ENCODE data around the gene PDLIM5.
A peak's percentile ranks its signal among the peaks of the same experiment; 100 is the strongest.

Gene PDLIM5

DNA sequence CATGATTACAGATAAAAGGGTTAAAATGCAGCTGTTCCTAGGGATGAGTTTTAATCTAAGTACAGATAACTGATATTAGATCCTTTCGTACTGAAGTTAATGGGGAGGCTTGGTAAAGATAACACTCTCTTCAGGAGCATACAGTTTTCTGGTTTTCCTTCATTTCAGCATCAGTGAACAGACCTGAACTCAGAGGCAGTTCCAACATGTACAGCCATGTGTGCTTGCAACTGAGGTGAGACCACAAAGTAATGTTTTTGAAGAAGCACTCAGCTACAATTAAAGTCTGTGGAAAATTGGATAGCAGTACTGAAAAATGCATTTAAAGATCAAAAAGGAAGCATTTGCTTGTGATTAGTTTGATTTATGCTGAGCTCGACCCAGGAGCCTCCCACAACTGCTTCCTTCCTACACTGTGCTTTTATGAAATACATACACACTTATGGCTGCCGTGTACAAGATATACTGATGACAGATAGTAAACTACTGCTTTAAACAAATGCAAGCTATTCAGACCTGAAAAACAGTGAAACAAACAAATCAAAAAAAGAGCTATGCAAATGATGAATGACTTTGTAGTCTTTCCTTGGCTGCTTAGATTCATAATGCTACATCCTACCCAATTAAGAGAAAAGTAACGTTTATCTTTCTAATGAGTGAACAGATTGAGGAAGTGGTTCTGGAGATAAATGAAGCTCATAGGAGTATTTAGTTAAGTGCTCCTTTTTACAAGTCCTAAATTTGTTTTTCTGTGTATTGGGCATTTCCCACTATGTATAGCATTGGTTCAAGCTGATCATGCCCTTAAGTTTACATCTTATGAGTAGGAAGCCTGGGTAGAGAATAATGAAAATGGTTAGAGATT, 68.4 kb downstream of the PDLIM5 start:
- DNase-seq (ENCODE audit: low read depth, low spot score), result no peak
- H3K27ac ChIP-seq, result no peak overlapping the region

DNA sequence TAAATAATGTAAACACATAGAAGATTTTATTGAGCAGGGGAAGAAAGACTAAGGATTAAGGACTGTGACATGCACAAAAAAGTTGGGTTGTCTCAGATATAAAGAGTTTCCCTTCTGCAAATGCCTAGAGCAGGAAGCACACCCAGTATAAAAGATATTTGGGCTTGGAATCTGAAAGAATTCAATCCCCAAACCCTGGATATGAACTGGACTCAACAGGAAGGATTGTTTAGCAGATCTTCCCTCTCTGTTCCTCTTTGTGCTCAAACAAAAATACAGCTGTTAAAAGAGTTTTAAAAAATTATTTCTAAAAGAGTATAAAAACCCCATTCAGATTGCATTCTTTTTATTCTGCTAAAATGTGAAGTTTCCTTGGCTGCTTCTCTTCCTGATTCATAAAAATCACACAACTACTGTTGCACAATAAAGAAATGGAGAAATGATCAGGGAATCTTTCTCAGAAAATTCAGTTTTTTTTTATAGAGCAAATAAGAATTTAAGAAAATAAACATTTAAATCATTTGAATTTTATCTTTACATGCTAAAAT, 71.4 kb downstream of the PDLIM5 start:
- DNase-seq (ENCODE audit: low read depth, low spot score), result no peak
- peak overlapping the region; percentile 30 for H3K27ac ChIP-seq

DNA sequence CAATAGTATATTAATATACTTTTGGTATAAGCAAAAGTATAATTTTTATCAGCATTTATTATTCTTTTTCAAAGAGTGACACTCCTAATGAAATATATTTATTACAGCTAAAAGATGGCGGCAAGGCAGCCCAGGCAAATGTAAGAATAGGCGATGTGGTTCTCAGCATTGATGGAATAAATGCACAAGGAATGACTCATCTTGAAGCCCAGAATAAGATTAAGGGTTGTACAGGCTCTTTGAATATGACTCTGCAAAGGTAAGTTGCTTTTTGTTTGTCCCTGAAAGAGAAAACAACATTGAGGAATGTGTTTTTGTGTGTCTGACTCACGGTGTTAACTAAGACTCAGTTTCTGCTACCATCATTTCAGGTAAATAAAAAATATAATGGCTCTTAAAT, 71.9 kb downstream of the PDLIM5 start:
- peak overlapping the region; percentile 30 for H3K27ac ChIP-seq
- DNase-seq (ENCODE audit: low read depth, low spot score), result peak; percentile 66

DNA sequence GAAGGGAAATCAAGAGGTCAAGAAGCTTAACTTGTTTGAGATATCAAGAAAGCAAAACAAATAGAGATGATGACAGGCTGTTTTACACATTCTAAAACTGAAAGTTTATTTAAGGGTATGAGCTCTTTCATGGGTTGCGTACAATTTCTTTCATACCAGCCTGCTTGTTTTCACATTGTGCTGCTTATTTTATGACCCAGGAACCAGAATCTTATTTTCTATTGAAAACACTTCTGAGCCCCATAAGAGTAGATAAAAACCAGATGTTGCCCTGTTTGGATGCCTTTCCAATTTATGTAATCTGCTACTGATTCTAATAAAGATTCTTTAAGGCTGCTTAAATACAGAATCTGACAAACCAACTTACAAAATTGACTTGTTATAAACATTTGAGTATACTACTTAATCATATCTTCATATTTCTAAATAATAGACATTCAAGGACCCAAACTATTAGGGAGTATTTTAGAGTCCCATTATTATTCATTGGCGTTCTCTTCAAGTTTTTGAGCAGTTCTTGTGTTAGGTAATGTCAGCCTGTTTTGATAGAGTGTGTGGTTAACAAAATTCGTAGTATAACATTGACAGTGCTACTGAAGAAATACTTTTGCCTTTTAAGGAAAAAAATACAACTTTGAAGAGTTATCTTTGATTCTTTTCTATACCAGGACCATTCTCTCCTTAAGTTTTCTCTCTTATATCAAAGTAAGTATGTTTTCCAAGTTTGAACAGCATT, 74.4 kb downstream of the PDLIM5 start:
- DNase-seq (ENCODE audit: low read depth, low spot score), result no peak
- peak overlapping the region; percentile 33 for H3K27ac ChIP-seq

- H3K27ac ChIP-seq, result peak overlapping the region; percentile 33
- DNase-seq (ENCODE audit: low read depth, low spot score), result peak; percentile 37
Measured at GRCh38 chr4:94527556-94528233, 76.0 kb downstream of the PDLIM5 start.

- DNase-seq (ENCODE audit: low read depth, low spot score), result no peak
- no peak overlapping the region for H3K27ac ChIP-seq
Measured at GRCh38 chr4:94528792-94529451, 77.2 kb downstream of the PDLIM5 start.

DNA sequence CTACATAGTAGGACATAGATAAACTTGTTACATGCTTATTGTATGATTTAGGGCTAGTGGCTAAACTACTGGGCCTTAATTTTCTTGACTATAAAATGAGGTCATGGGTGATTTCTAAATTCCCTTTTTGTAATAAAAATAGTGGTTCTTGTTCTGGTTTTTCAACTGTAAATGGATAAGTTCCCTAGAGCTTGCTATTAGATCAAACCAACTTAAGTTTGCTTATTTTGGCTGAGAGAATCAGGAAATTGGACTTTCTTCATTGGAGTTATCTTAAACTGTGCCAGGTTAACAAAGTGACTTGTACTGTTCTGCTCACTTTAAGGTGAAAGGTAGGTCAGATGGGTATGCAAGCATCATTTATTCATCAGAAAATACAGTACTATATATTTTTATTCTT, 78.3 kb downstream of the PDLIM5 start:
- no peak overlapping the region for H3K27ac ChIP-seq
- no peak for DNase-seq (ENCODE audit: low read depth, low spot score)

DNA sequence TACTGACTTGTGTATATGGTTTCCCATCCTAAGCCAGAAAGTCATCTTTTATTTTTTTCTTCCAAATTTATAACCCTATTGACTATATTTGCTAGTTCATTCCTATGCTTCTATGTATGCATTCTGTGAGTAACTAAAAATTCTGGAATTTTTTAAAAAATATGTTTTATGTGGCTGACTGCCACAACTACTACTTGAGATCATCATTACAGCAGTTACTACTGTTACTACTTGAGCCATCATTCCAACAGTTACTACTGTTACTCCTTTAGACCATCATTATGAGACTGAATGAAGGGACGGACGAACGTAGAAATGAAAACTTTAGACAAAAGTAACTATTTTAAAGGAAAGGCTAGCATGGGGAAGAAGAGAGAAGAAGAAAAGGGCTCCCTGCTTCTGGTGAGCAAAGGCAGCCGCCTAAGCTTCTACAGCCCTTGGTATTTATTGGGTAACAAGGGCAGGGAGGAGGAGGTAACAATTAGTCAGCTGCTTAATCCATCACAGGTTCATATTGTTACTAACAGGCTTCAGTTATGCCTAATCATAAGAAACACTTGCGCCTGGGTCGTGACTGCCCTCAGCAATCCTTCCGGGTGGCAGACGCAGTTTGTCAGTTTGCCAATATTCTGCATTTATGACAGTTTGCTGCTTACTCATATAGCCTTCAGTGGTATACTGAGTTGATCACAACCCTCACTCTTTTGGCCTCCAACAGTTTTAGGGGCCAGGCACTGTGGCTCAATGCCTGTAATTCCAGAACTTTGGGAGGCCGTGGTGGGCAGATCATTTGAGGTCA, 80.4 kb downstream of the PDLIM5 start:
- H3K27ac ChIP-seq, result peak overlapping the region; percentile 45
- DNase-seq (ENCODE audit: low read depth, low spot score), result peak; percentile 74

DNA sequence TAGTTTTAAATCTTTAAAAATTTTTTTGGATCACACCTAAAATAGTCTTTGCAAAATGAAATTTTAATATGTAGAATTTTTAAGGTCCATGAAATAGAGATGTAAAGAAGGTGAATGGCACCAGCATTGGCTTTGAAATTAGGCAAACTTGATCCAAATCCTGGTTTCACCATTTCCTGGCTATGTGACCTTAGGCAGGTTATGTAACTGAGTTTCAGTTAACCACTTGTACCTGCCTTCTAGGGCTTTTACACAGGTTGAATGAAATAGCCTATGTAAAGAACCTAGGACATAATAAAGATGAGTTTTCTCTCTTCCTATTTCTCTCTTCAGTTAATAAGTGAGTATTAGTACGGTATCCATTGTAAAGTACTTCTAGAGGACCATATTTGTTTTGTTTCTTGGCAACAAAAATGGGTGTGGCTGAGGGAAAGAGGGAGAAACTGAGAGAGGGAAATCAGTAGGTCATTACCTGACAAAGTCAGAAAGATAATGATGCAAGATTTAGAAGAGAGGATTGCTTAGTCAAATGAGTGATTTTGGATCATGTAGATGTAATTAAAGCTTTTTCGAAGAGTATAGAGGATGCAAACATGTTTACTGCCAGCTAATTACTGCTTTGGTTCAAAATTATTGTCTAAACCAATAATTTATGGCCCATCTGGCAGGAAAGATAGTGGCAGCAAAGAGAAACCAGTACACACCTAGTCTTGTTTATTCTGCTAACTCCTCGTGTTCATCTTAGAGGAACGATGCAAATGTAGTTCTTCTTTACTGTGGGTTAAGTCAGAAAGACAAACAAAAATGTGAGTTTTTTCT, 81.9 kb downstream of the PDLIM5 start:
- peak overlapping the region; percentile 45 for H3K27ac ChIP-seq
- no peak for DNase-seq (ENCODE audit: low read depth, low spot score)

- H3K27ac ChIP-seq, result peak overlapping the region; percentile 45
Measured at GRCh38 chr4:94534401-94535312, 82.9 kb downstream of the PDLIM5 start.

GRCh38 chr4:94536049-94536448, 84.3 kb downstream of the PDLIM5 start:
- H3K27ac ChIP-seq, result no peak overlapping the region
- no peak for DNase-seq (ENCODE audit: low read depth, low spot score)

More at GRCh38 chr4:94534401-94535312, 82.9 kb downstream of the PDLIM5 start:
- DNase-seq (ENCODE audit: low read depth, low spot score), result no peak

DNA sequence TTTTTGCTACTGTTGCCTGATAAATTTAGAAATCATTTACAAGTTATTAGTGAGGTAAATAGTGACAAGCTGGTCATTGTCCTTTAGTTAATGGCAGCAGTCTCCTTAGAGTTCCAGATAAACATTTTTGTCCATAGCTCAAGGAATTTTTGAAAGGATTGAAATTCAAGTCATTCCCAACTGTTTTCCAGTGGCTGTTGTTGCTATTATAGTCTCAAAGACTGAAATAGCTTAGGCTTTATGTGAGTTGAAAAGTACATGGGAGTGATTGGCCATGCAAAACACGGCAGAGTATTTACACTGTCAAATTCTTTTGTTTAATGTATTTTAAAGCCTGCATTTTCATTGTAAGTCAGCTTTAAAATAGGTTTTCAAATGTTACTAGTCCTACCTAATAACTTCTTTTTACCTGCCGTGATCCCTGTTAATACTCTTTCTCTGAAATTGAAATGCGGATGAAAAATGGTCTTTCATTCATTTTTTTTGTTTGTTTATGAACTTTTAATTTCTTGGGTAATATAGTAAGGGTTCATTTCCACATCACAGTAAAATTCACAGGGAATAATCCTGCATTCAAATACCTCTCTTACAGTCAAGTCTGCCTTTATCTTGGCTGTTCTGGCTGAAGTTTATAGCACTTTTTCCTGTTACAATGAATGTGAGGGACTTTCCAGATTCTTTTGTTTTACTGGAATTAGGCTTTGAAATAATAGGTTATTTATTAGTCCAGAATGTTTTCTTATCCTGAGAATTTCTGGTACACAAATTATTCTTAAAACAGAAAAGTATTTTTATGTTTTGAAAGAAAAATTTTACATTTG, 85.1 kb downstream of the PDLIM5 start:
- no peak for DNase-seq (ENCODE audit: low read depth, low spot score)
- H3K27ac ChIP-seq, result no peak overlapping the region

- peak overlapping the region; percentile 86 for H3K27ac ChIP-seq
- DNase-seq (ENCODE audit: low read depth, low spot score), result no peak
Measured at GRCh38 chr4:94537921-94538628, 86.3 kb downstream of the PDLIM5 start.

GRCh38 chr4:94540476-94540875, 88.7 kb downstream of the PDLIM5 start:
- DNase-seq (ENCODE audit: low read depth, low spot score), result peak; percentile 82
- H3K27ac ChIP-seq, result peak overlapping the region; percentile 86

- H3K27ac ChIP-seq, result peak overlapping the region; percentile 86
- DNase-seq (ENCODE audit: low read depth, low spot score), result no peak
Measured at GRCh38 chr4:94544811-94545210, 93.1 kb downstream of the PDLIM5 start.

GRCh38 chr4:94545296-94545695, 93.6 kb downstream of the PDLIM5 start:
- H3K27ac ChIP-seq, result peak overlapping the region; percentile 86
- no peak for DNase-seq (ENCODE audit: low read depth, low spot score)
